Measurements from ENCODE around the gene ZSCAN5A. TPM values are rescaled to one million over a fixed set of nuclear protein-coding genes. Genes with fewer than 3 reads are reported as not detected.
"Not testable (repeated sequence)": the region's sequence is repeated elsewhere in the genome, so short reads cannot be mapped to it uniquely, and the experiment has no call there.

The ZSCAN5A gene
- total RNA-seq, 4 donors from 2014 or later: 1.00 to 26.1 (median 3.6) TPM

GRCh38 chr19:56308792-56309191 lies 5.8 kb downstream of the ZSCAN5A start:
- Histone ChIP-seq H3K27ac (no peak overlapping the region), H3K36me3 (peaks cover 0 to 14% of the 10 kb centered on the region in 2 donors), H3K4me3 (no peak overlapping the region), H3K9me3 (no peaks in the 10 kb centered on the region), H3K4me1 (peaks cover 3 to 5% of the 10 kb centered on the region in 2 donors), H3K27me3 (no peaks in the 10 kb centered on the region)
- DNase-seq: no peak
- in situ Hi-C loops (cut with MboI; ENCODE audit: low sequenced_read_pairs in 4 of 4) (no loop called here), intact Hi-C loops (cut with DNase I; ENCODE audit: low total_unique reads) (no loop called here)
- no peak for TF ChIP-seq CTCF (IDR thresholded peaks at IDR 0.05 in 4 of 5, conservative IDR thresholded peaks at IDR 0.05 in 1 of 5)
- no peak for TF ChIP-seq POLR2A (IDR thresholded peaks at IDR 0.05)
- no peak for ATAC-seq

DNA sequence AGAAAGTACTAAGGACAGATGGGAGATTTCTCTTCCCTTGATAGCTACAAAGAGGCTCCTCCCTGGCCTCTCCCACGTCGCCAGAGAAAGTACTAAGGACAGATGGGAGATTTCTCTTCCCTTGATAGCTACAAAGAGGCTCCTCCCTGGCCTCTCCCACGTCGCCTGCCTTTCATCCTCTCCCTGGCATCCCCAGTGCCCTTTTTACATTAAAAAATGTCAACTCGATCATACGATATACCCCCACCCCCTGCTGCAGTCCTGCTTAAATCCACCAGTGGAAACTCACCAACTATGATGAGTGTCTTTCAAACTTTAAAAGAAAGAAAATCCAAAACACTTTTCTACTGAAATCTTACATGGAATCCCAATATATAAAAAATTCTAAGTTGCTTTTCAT lies 7.6 kb downstream of the ZSCAN5A start:
- H3K27me3 ChIP-seq; intact Hi-C loops (cut with DNase I; ENCODE audit: low total_unique reads); H3K4me3 ChIP-seq; in situ Hi-C loops (cut with MboI; ENCODE audit: low sequenced_read_pairs in 4 of 4); H3K27ac ChIP-seq; DNase-seq; ATAC-seq; H3K4me1 ChIP-seq; H3K36me3 ChIP-seq; H3K9me3 ChIP-seq: not testable (repeated sequence)

GRCh38 chr19:56306016-56306415 lies 8.6 kb downstream of the ZSCAN5A start:
- DNase-seq (no peak), ATAC-seq (no peak)
- H3K27me3 ChIP-seq: no peaks in the 10 kb centered on the region
- H3K4me3 ChIP-seq: no peak overlapping the region
- in situ Hi-C loops (cut with MboI; ENCODE audit: low sequenced_read_pairs in 4 of 4) (no loop called here), intact Hi-C loops (cut with DNase I; ENCODE audit: low total_unique reads) (no loop called here)
- H3K27ac ChIP-seq: no peak overlapping the region
- H3K4me1 ChIP-seq: no peaks in the 10 kb centered on the region
- TF ChIP-seq POLR2A (IDR thresholded peaks at IDR 0.05) (no peak), CTCF (IDR thresholded peaks at IDR 0.05 in 4 of 5, conservative IDR thresholded peaks at IDR 0.05 in 1 of 5) (no peak)
- peaks cover 0 to 4% of the 10 kb centered on the region in 2 donors for H3K36me3 ChIP-seq
- no peaks in the 10 kb centered on the region for H3K9me3 ChIP-seq

- Histone ChIP-seq H3K36me3 (peaks cover 0 to 4% of the 10 kb centered on the region in 2 donors), H3K4me1 (no peaks in the 10 kb centered on the region), H3K27ac (no peak overlapping the region), H3K27me3 (no peaks in the 10 kb centered on the region), H3K9me3 (no peaks in the 10 kb centered on the region), H3K4me3 (no peak overlapping the region)
- ATAC-seq (no peak), DNase-seq (no peak)
- TF ChIP-seq CTCF (IDR thresholded peaks at IDR 0.05 in 4 of 5, conservative IDR thresholded peaks at IDR 0.05 in 1 of 5) (no peak), POLR2A (IDR thresholded peaks at IDR 0.05) (no peak)
- intact Hi-C loops (cut with DNase I; ENCODE audit: low total_unique reads): no loop called here
- in situ Hi-C loops (cut with MboI; ENCODE audit: low sequenced_read_pairs in 4 of 4): no loop called here
These were observed 10.4 kb downstream of the ZSCAN5A start for GRCh38 chr19:56304243-56304642.

DNA sequence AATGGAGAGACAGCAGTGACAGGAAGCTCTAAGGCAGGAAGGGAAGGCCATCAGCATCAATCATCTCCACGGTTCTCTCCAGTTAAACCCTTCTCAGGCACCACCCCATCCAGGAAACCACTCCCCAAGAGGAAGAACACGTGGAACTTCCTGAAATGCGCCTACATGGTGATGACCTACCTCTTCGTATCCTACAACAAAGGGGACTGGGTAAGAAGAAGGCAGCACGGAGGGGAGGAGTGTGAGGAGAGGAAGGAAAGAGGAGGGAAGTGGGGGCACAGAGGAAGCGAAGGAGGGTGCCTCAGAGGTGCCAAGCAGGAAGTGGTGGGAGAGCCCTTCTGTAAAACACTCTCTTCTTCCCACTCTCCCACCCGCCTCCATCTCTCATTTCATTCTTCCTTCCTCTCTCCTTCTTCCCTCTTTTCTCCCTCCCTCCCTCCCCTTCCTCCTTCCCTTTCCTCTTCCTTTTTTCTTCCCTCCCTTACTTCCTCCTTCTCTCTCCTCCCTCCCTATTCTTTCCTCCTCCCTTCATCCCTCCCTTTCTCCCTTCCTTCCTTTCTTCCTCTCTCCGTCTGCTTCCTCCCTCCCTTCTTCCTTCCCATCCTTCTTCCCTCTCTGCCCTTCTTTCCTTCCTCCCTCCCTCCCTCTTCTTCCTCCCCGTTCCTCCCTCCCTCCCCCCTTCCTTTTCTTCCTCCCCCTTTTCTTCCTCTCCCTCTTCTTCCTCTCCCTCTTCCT lies 12.6 kb downstream of the ZSCAN5A start:
- intact Hi-C loops (cut with DNase I; ENCODE audit: low total_unique reads) (no loop called here), in situ Hi-C loops (cut with MboI; ENCODE audit: low sequenced_read_pairs in 4 of 4) (no loop called here)
- Histone ChIP-seq H3K4me3 (no peak overlapping the region), H3K36me3 (peaks cover 0 to 4% of the 10 kb centered on the region in 2 donors), H3K27ac (no peak overlapping the region), H3K9me3 (no peaks in the 10 kb centered on the region), H3K4me1 (no peaks in the 10 kb centered on the region), H3K27me3 (no peaks in the 10 kb centered on the region)
- DNase-seq (no peak), ATAC-seq (no peak)
- TF ChIP-seq POLR2A (IDR thresholded peaks at IDR 0.05) (no peak), CTCF (IDR thresholded peaks at IDR 0.05 in 4 of 5, conservative IDR thresholded peaks at IDR 0.05 in 1 of 5) (no peak)
